Calu3 (cell line): ENCODE data around the gene PPP1R12B. TPM values are rescaled to one million over a fixed set of nuclear protein-coding genes. Genes with fewer than 3 reads are reported as not detected.
"Not testable (repeated sequence)": the region's sequence is repeated elsewhere in the genome, so short reads cannot be mapped to it uniquely, and the experiment has no call there.

Experiments used
- BruUV-seq: library from RNA; stranded (reverse); fragments of 400-500 nt; replicated peaks from 2 replicates; lab custom pipeline; 2021; lab: Mats Ljungman, UMichigan
- CTCF ChIA-PET: fragments of 300-600 bp; sonication (Branson Sonifier 250); formaldehyde crosslinking; loops from one replicate; lab custom pipeline; 2022; ENCODE audit warnings: antibody characterized with exemption; lab: Charles Lee
- DNase-seq: peaks from one replicate; pipeline ENCODE4 v3.0.0; 2022
- H3K27ac Mint-ChIP-seq: one replicate; pipeline ENCODE4 v1.8.0; 2022; ENCODE audit warnings: mixed read lengths; ENCODE audit not compliant: unreplicated experiment
- H3K27me3 Mint-ChIP-seq: one replicate; pipeline ENCODE4 v1.8.0; 2022; ENCODE audit warnings: mixed read lengths; ENCODE audit not compliant: unreplicated experiment
- H3K36me3 Mint-ChIP-seq: one replicate; pipeline ENCODE4 v1.8.0; 2022; ENCODE audit warnings: mild to moderate bottlenecking, moderate library complexity, mixed read lengths; ENCODE audit not compliant: insufficient read depth, unreplicated experiment
- H3K4me1 Mint-ChIP-seq: one replicate; pipeline ENCODE4 v1.8.0; 2022; ENCODE audit warnings: mild to moderate bottlenecking, low read depth, mixed read lengths; ENCODE audit not compliant: unreplicated experiment
- H3K4me3 Mint-ChIP-seq: one replicate; pipeline ENCODE4 v1.8.0; 2022; ENCODE audit warnings: mild to moderate bottlenecking, low read depth, moderate library complexity, mixed read lengths; ENCODE audit not compliant: unreplicated experiment
- H3K9me3 Mint-ChIP-seq: one replicate; pipeline ENCODE4 v1.8.0; 2022; ENCODE audit warnings: low read depth, mixed read lengths; ENCODE audit not compliant: unreplicated experiment
- CTCF ChIP-seq: fragments of 200-600 bp; IDR thresholded peaks from one replicate; pipeline ENCODE4 v1.8.0; 2022; ENCODE audit warnings: antibody characterized with exemption; ENCODE audit not compliant: unreplicated experiment
- intact Hi-C: fragments of 100-400 bp; cut with micrococcal nuclease; formaldehyde crosslinking; loops from one replicate; pipeline ENCODE4 v1.10.0; 2022; ENCODE audit not compliant: unreplicated experiment
- total RNA-seq: library from RNA; stranded (reverse); gene quantifications from 2 replicates; pipeline ENCODE4 v1.2.3, GENCODE V29; 2022

PPP1R12B gene
- total RNA-seq, 1 experiment from 2014 or later: 31.8 TPM

GRCh38 chr1:202424260-202424659 lies 75.8 kb downstream of the PPP1R12B start:
- H3K4me1 Mint-ChIP-seq: peaks cover 16% of the 10 kb centered on the region
- CTCF ChIA-PET: interaction anchor here (0.6 kb wide), 1 partner anchor 126 kb away, joined by 4 read pairs; no protein-coding TSS in a partner anchor
- H3K9me3 Mint-ChIP-seq, H3K27me3 Mint-ChIP-seq, BruUV-seq, H3K36me3 Mint-ChIP-seq, H3K4me3 Mint-ChIP-seq, H3K27ac Mint-ChIP-seq, intact Hi-C loops, DNase-seq: not testable (repeated sequence)

- intact Hi-C loops, H3K9me3 Mint-ChIP-seq, H3K36me3 Mint-ChIP-seq, BruUV-seq, CTCF ChIA-PET, H3K27me3 Mint-ChIP-seq, H3K27ac Mint-ChIP-seq, DNase-seq, H3K4me1 Mint-ChIP-seq, H3K4me3 Mint-ChIP-seq: not testable (repeated sequence)
Measured at GRCh38 chr1:202430111-202430510, 81.6 kb downstream of the PPP1R12B start.

GRCh38 chr1:202432338-202432737 lies 83.8 kb downstream of the PPP1R12B start:
- CTCF ChIA-PET, H3K27ac Mint-ChIP-seq, intact Hi-C loops, DNase-seq, H3K36me3 Mint-ChIP-seq, H3K4me3 Mint-ChIP-seq, H3K27me3 Mint-ChIP-seq, BruUV-seq, H3K4me1 Mint-ChIP-seq, H3K9me3 Mint-ChIP-seq: not testable (repeated sequence)

GRCh38 chr1:202433155-202434043 lies 84.9 kb downstream of the PPP1R12B start:
- Mint-ChIP-seq H3K4me3 (no peak overlapping the region), H3K27me3 (no peaks in the 10 kb centered on the region), H3K4me1 (no peaks in the 10 kb centered on the region), H3K9me3 (no peaks in the 10 kb centered on the region), H3K36me3 (peaks cover 5% of the 10 kb centered on the region), H3K27ac (no peak overlapping the region)
- no peak for DNase-seq
- BruUV-seq: no TSS peak
- no peak for TF ChIP-seq CTCF
- intact Hi-C loops: no loop called here
- CTCF ChIA-PET: no interaction called here

GRCh38 chr1:202434059-202434458 lies 85.6 kb downstream of the PPP1R12B start:
- H3K4me3 Mint-ChIP-seq: no peak overlapping the region
- H3K27ac Mint-ChIP-seq: no peak overlapping the region
- H3K36me3 Mint-ChIP-seq: peaks cover 5% of the 10 kb centered on the region
- no peak for TF ChIP-seq CTCF
- DNase-seq: no peak
- intact Hi-C loops: no loop called here
- H3K4me1 Mint-ChIP-seq: no peaks in the 10 kb centered on the region
- CTCF ChIA-PET: no interaction called here
- H3K9me3 Mint-ChIP-seq: no peaks in the 10 kb centered on the region
- no TSS peak for BruUV-seq
- no peaks in the 10 kb centered on the region for H3K27me3 Mint-ChIP-seq
